NCI-H2227 (cell line): ENCODE results near the gene SLC41A2.

Source experiments
- DNase-seq: peaks from one replicate; lab custom pipeline; 2025; ENCODE audit not compliant: unreplicated experiment; lab: John Stamatoyannopoulos, UW

SLC41A2 gene

DNA sequence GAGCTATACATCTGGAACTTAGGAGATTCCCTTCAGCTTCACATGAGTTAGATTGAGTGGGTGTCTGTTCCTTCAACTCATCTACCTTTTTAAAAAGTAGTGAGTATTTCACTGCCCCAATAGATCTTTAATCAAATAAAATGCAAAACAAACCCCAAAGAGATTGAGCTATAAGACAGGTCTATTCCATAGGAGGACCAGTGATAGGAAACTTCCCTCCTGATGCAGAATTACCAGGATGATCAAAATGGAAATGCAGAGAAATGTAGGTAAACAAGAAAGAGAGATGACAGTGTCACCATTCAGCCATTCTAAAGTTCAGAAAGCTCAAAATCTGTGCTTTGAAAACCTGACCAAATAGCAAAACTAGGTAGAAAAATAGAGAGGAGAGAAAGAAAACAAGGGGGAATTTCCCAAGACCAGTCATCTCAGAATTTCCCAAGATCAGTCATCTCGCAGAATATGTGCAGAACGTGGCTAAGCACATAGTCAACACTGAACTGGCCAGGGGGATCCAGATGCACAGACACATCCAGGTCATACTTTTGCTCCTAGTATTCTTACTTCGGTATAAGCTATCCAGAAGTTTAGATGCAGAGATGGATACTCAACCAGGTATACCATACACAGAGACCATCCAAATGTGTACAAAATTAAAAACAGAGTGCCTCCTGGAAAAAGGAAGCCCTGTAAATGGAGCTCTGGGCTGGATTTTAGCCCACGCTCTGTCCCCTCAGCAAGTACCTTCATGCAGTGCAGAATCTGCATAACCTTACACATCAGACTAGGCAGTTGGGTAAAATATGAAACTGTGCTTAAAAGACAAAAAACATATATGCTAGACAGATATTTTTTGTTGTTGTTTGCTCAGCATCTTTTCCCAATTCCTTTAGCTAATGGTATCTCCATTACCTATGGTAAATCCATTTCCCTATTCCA is 27.4 kb downstream of the SLC41A2 start:
- no peak for DNase-seq

DNA sequence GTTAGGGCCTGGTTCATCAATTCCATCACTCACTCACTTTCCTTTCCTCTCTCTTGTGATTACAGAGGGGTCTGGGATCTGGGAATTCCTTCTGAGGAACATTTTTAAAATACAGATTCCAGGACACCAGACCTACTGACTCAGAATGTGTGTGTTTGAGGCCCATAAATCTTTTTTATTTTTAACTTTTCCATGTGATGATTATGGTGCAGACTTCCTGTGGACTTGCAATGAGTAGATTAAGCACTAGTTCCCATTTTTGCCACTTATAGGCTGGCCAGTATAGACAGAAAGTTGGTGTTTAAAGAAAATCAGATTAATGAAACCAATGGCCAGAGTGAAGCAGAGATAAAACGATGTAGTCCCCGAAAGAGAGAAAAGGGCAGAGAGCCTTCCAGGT is 28.1 kb downstream of the SLC41A2 start:
- no peak for DNase-seq

DNA sequence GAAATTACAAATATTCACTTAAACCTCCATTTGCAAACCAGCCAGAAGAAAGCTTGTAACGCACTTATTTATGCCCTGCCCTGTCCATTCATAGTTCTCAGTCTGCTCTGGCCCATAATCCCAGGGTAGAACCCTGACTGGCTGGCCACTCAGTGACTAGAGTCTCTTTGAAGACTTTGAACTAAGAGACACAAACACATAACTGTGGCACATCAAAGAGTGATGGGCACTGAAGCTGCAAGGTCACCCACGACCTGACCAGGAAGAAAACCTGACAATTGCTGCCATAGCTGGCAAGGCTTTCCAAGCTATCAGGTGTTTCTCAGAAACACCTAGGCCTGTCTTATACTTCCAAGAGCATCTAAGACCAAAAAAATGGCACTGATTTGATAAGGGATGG is 28.7 kb downstream of the SLC41A2 start:
- no peak for DNase-seq

DNA sequence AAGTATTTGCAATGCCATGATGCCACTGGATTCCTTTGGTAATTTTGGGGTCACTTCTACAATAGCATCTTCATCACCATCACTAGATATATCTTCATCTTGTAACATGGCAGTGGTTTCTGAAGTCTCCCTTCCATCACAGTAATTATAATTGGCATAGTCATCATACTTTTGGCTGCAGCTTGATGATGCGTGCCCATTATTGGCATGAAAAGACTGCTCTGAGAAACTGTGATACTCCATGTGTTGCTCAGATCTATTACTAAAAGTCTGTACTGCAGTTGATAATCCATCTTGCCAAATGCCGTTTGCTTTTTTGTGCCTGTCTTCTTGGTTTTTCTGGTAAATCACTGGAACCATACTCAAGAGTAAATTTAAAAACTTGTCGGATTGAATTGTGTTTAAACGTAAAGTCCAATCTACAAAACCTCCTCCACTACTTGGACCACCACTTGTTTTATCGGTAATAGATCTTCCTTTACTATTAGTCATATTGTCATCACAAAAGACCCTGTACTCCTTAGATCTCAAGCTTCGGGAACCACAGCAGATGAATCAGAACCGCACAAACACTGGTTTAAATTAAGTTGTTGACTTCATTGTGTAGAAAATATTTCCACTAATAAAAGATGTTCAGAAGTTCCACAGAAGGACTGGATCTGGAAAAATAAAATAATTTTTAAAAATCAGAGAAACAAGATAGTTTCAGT is 29.9 kb downstream of the SLC41A2 start:
- DNase-seq = no peak

DNA sequence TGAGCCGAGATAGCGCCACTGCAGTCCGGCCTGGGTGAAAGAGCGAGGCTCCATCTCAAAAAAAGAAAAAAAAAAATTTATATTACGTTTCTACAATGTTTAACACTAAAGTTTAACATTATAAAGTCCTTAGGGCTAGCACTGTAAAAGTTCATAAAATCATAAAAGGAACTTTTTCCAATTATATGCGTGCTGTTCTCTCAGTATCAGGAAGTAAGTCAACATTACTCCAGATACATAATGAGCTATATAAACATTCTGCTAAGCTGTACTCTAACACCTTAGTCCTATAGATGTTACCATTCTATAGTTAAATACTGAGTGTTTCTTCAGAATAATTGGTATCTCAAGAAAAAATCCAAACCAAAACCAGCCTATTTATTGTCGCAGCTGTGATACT is 32.6 kb downstream of the SLC41A2 start:
- no peak for DNase-seq

DNA sequence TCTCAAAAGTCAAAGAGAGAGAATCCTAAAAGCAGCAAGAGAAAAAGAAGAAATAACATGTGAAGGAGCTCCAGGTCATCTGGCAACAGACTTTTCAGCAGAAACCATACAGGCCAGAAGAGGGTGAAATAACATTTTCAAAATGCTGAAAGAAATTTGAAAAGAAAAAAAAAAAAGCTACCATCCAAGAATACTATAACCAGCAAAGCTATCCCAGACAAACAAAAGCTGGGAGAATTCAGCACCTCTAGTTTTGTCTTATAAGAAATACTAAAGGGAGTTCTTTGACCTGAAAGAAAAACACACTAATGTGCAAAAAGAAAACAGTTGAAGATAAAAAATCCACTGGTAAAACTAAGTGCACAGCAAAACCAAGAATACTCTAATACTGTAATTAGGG is 36.8 kb downstream of the SLC41A2 start:
- no peak for DNase-seq

DNA sequence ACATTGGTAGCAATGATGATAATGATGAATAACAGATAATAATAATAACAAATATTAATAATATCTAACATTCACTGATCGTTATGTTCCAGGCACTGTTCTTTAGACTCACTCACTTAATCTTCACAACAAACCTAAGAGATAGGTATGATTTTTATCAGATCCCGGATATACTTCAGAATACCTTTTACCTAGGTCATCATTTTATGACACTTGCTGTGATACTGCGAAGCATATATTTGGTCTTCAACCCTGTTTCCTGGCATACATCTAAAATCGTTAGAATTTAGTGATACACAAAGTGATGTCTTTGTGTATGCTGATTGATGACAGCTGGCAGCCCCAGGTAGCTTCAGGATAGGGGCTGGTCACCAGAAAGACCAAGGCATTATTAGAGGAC is 46.1 kb downstream of the SLC41A2 start:
- no peak for DNase-seq

DNA sequence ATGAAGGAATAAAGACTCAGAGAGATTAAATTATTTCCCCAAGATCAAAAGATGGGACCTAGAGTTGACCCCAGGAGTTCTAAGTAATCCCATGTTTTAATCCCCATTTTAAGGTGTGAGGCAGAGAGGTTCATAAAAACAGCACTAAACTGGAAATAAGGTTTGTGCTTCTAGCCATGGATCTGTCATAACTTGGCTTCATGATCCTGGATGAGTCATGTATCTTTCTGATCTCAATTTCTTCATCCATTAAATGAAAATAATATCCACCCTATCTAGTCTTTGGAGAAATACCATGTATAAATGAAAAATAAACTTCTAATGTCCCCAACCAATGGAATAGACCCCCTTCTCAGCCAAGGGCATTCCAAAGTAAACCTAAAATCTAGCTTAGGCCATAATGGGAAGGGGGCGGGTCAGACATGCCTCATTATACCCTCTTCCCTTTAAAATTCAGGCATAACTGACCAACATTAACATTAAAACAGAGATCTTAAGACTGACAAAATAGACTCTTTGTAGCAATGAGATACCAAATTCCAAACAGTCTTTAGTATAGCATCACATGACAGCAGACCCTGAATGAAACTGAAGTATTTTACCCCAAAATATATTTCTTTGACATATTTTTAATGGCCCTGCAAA is 47.8 kb downstream of the SLC41A2 start:
- no peak for DNase-seq

DNA sequence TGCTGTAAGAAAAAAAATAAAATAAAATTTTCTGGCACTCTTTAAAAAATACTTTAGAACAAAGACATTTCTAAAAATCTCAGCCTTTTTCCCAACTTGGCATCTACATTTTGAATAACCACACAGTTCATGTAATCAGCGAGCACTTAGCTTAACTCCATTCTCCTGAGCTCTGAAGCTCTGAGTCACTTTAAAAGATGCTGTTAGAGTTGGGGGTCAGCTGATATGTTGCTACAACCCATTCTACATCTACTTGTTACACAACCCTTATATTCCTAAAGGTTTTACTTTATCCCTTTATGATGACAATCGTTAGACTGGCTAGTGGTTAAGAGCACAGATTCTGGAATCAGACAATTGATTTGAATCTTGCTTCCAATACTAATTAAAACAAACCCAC is 48.3 kb downstream of the SLC41A2 start:
- DNase-seq = no peak
